SJCRH30 (cell line): Measurements from ENCODE around the gene MRAS. TPM values are rescaled to one million over a fixed set of nuclear protein-coding genes. Genes with fewer than 3 reads are reported as not detected.
A peak's percentile ranks its signal among the peaks of the same experiment; 100 is the strongest.

Experiments
- DNase-seq, 2 experiments: peaks; one replicate each; pipeline ENCODE4 v3.0.0-alpha.2; 2015 to 2020
- H3K27ac ChIP-seq: fragments of 250-450 bp; sonication (Bioruptor Pico); 2 replicates; pipeline ENCODE4 v1.5.1; 2020; ENCODE audit warnings: mild to moderate bottlenecking, moderate library complexity
- H3K27me3 ChIP-seq: fragments of 250-450 bp; sonication (Bioruptor Pico); 2 replicates; pipeline ENCODE4 v1.5.1; 2020; ENCODE audit warnings: mild to moderate bottlenecking, moderate library complexity
- H3K36me3 ChIP-seq: fragments of 250-450 bp; sonication (Bioruptor Pico); 2 replicates; pipeline ENCODE4 v1.5.1; 2020; ENCODE audit warnings: mild to moderate bottlenecking, moderate library complexity
- H3K4me1 ChIP-seq: fragments of 250-450 bp; sonication (Bioruptor Pico); 2 replicates; pipeline ENCODE4 v1.5.1; 2020; ENCODE audit warnings: mild to moderate bottlenecking, moderate library complexity
- H3K4me3 ChIP-seq: fragments of 250-450 bp; sonication (Bioruptor Pico); 2 replicates; pipeline ENCODE4 v1.5.1; 2020; ENCODE audit warnings: mild to moderate bottlenecking, moderate library complexity
- H3K9me3 ChIP-seq: fragments of 250-450 bp; sonication (Bioruptor Pico); replicated peaks from 2 replicates; pipeline ENCODE4 v1.5.1; 2020; ENCODE audit warnings: mild to moderate bottlenecking, moderate library complexity
- total RNA-seq: library from RNA; depleted of rRNA; stranded (reverse); fragments of >200 nt; shearing (Covaris generic); gene quantifications from 2 replicates; pipeline ENCODE4 v1.2.3, GENCODE V29; 2014

Gene MRAS
- total RNA-seq, 1 experiment from 2014 or later = 63.6 TPM

GRCh38 chr3:138331143-138331894 lies 17.1 kb upstream of the MRAS start:
- H3K4me1 ChIP-seq = peaks cover 18% of the 10 kb centered on the region
- H3K27me3 ChIP-seq = no peaks in the 10 kb centered on the region
- H3K36me3 ChIP-seq = no peaks in the 10 kb centered on the region
- DNase-seq = peak in 1 of 2 experiments; percentile 49
- H3K4me3 ChIP-seq = no peak overlapping the region
- H3K9me3 ChIP-seq = no peaks in the 10 kb centered on the region
- no peak overlapping the region for H3K27ac ChIP-seq

- H3K4me1 ChIP-seq = peaks cover 21% of the 10 kb centered on the region
- no peak overlapping the region for H3K4me3 ChIP-seq
- H3K36me3 ChIP-seq = no peaks in the 10 kb centered on the region
- H3K27me3 ChIP-seq = no peaks in the 10 kb centered on the region
- no peak overlapping the region for H3K27ac ChIP-seq
- no peaks in the 10 kb centered on the region for H3K9me3 ChIP-seq
- peak in 1 of 2 experiments; percentile 53 for DNase-seq
These were observed 15.8 kb upstream of the MRAS start for GRCh38 chr3:138332472-138333073.

- Histone ChIP-seq H3K27ac (no peak overlapping the region), H3K9me3 (no peaks in the 10 kb centered on the region), H3K4me3 (no peak overlapping the region), H3K36me3 (no peaks in the 10 kb centered on the region), H3K4me1 (peaks cover 36% of the 10 kb centered on the region), H3K27me3 (no peaks in the 10 kb centered on the region)
- DNase-seq = no peak
These were observed 13.8 kb upstream of the MRAS start for GRCh38 chr3:138334608-138335007.

- no peak overlapping the region for H3K4me3 ChIP-seq
- no peak for DNase-seq
- no peak overlapping the region for H3K27ac ChIP-seq
- no peaks in the 10 kb centered on the region for H3K36me3 ChIP-seq
- no peaks in the 10 kb centered on the region for H3K9me3 ChIP-seq
- H3K4me1 ChIP-seq = peaks cover 25% of the 10 kb centered on the region
- no peaks in the 10 kb centered on the region for H3K27me3 ChIP-seq
These were observed 11.9 kb upstream of the MRAS start for GRCh38 chr3:138336454-138336999.

GRCh38 chr3:138338244-138338643 lies 10.1 kb upstream of the MRAS start:
- Histone ChIP-seq H3K27ac (peak overlapping the region; percentile 36; the same call in 1 of the 2 replicates), H3K9me3 (no peaks in the 10 kb centered on the region)

GRCh38 chr3:138338811-138339210 lies 9.6 kb upstream of the MRAS start:
- no peaks in the 10 kb centered on the region for H3K9me3 ChIP-seq
- no peaks in the 10 kb centered on the region for H3K36me3 ChIP-seq
- H3K27ac ChIP-seq = peak overlapping the region; percentile 36; the same call in 1 of the 2 replicates
- H3K4me3 ChIP-seq = no peak overlapping the region
- peak; percentile 64 to 77 for DNase-seq
- H3K27me3 ChIP-seq = no peaks in the 10 kb centered on the region
- peaks cover 37% of the 10 kb centered on the region for H3K4me1 ChIP-seq

More at GRCh38 chr3:138338244-138338643, 10.1 kb upstream of the MRAS start:
- peaks cover 32% of the 10 kb centered on the region for H3K4me1 ChIP-seq
- H3K4me3 ChIP-seq = no peak overlapping the region
- DNase-seq = no peak
- H3K36me3 ChIP-seq = no peaks in the 10 kb centered on the region
- H3K27me3 ChIP-seq = no peaks in the 10 kb centered on the region

- Histone ChIP-seq H3K4me1 (peaks cover 37% of the 10 kb centered on the region), H3K4me3 (no peak overlapping the region), H3K27me3 (no peaks in the 10 kb centered on the region), H3K9me3 (no peaks in the 10 kb centered on the region), H3K36me3 (no peaks in the 10 kb centered on the region), H3K27ac (no peak overlapping the region)
- no peak for DNase-seq
These were observed 7.9 kb upstream of the MRAS start for GRCh38 chr3:138340511-138340910.

GRCh38 chr3:138344754-138345153 lies 3.6 kb upstream of the MRAS start:
- Histone ChIP-seq H3K9me3 (no peaks in the 10 kb centered on the region), H3K4me3 (no peak overlapping the region)

GRCh38 chr3:138348754-138349739 lies 668 bp downstream of the MRAS start:
- Histone ChIP-seq H3K9me3 (no peaks in the 10 kb centered on the region), H3K36me3 (no peaks in the 10 kb centered on the region), H3K27ac (peak overlapping the region; percentile 69), H3K4me3 (peak overlapping the region; percentile 89), H3K27me3 (no peaks in the 10 kb centered on the region), H3K4me1 (peaks cover 8% of the 10 kb centered on the region; the same call in 1 of the 2 replicates)
- peak; percentile 53 to 67 for DNase-seq

More at GRCh38 chr3:138344754-138345153, 3.6 kb upstream of the MRAS start:
- H3K36me3 ChIP-seq = no peaks in the 10 kb centered on the region
- H3K4me1 ChIP-seq = peaks cover 16% of the 10 kb centered on the region
- no peak for DNase-seq
- no peaks in the 10 kb centered on the region for H3K27me3 ChIP-seq
- H3K27ac ChIP-seq = no peak overlapping the region

- H3K4me3 ChIP-seq = peak overlapping the region; percentile 89
- no peaks in the 10 kb centered on the region for H3K27me3 ChIP-seq
- peak overlapping the region; percentile 69; the same call in 1 of the 2 replicates for H3K27ac ChIP-seq
- peaks cover 8% of the 10 kb centered on the region; the same call in 1 of the 2 replicates for H3K4me1 ChIP-seq
- H3K9me3 ChIP-seq = no peaks in the 10 kb centered on the region
- H3K36me3 ChIP-seq = no peaks in the 10 kb centered on the region
- peak in 1 of 2 experiments; percentile 46 for DNase-seq
These were observed 1.7 kb downstream of the MRAS start for GRCh38 chr3:138349926-138350665.

- Histone ChIP-seq H3K9me3 (no peaks in the 10 kb centered on the region), H3K27me3 (no peaks in the 10 kb centered on the region), H3K4me3 (no peak overlapping the region), H3K27ac (no peak overlapping the region), H3K36me3 (no peaks in the 10 kb centered on the region; the same call in 1 of the 2 replicates), H3K4me1 (peaks cover 16% of the 10 kb centered on the region)
- DNase-seq = no peak
These were observed 2.8 kb downstream of the MRAS start for GRCh38 chr3:138351151-138351550.

- no peak overlapping the region for H3K4me3 ChIP-seq
These were observed 3.7 kb downstream of the MRAS start for GRCh38 chr3:138351916-138352550.

GRCh38 chr3:138354376-138354775 lies 6.0 kb downstream of the MRAS start:
- DNase-seq = no peak
- H3K4me3 ChIP-seq = no peak overlapping the region
- H3K36me3 ChIP-seq = peaks cover 3% of the 10 kb centered on the region; the same call in 1 of the 2 replicates
- H3K4me1 ChIP-seq = peaks cover 44% of the 10 kb centered on the region
- H3K9me3 ChIP-seq = no peaks in the 10 kb centered on the region
- H3K27me3 ChIP-seq = no peaks in the 10 kb centered on the region
- H3K27ac ChIP-seq = no peak overlapping the region

More at GRCh38 chr3:138351916-138352550, 3.7 kb downstream of the MRAS start:
- Histone ChIP-seq H3K27ac (no peak overlapping the region), H3K27me3 (no peaks in the 10 kb centered on the region), H3K9me3 (no peaks in the 10 kb centered on the region), H3K4me1 (peaks cover 23% of the 10 kb centered on the region), H3K36me3 (no peaks in the 10 kb centered on the region; the same call in 1 of the 2 replicates)
- DNase-seq = no peak
